Uterus (tissue), 2 donors: ENCODE results near the gene TICAM2.

Experiments
- POLR2A ChIP-seq, 2 donors: fragments of 450-650 bp; IDR thresholded peaks; one replicate each; pipeline ENCODE4 v1.6.1; 2016; ENCODE audit warnings: antibody characterized with exemption in 2 of 2, mild to moderate bottlenecking in 1 of 2, moderate library complexity in 1 of 2
- TF ChIP-seq, protein P1 (sequence below), 4 experiments: fragments of 200-600 bp in 2 of 4; fragments of 450-650 bp in 2 of 4; sonication (generic) in 2 of 4; IDR thresholded peaks; one replicate each; pipeline ENCODE4 v1.5.1; 2016 to 2019; ENCODE audit warnings: antibody characterized with exemption in 4 of 4, mild to moderate bottlenecking in 2 of 4, moderate library complexity in 1 of 4

DNA sequence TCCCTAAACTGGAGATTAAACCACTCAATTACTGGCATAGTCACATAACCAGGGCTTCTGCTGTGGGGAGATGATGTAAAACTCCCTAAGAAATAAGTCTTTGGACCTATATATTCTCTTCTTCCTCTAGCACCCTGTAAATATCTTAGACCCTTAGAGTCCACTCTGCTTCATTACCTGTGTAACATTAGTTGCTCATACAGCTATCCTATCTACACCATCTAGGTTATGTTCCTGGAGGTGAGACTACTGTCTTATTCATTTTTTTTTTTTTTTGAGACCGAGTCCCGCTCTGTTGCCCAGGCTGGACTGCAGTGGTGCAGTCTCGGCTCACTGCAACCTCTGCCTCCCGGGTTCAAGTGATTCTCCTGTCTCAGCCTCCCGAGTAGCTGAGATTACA, 9.6 kb upstream of the TICAM2 start:
- TF ChIP-seq, protein P1, sequence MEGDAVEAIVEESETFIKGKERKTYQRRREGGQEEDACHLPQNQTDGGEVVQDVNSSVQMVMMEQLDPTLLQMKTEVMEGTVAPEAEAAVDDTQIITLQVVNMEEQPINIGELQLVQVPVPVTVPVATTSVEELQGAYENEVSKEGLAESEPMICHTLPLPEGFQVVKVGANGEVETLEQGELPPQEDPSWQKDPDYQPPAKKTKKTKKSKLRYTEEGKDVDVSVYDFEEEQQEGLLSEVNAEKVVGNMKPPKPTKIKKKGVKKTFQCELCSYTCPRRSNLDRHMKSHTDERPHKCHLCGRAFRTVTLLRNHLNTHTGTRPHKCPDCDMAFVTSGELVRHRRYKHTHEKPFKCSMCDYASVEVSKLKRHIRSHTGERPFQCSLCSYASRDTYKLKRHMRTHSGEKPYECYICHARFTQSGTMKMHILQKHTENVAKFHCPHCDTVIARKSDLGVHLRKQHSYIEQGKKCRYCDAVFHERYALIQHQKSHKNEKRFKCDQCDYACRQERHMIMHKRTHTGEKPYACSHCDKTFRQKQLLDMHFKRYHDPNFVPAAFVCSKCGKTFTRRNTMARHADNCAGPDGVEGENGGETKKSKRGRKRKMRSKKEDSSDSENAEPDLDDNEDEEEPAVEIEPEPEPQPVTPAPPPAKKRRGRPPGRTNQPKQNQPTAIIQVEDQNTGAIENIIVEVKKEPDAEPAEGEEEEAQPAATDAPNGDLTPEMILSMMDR (IDR thresholded peaks at IDR 0.05), result no peak
- no peak for TF ChIP-seq POLR2A (IDR thresholded peaks at IDR 0.05)
